Right kidney (tissue), 9 donors: Measurements from ENCODE around the gene SLC22A23.

ENCODE experiments used
- DNase-seq: peaks from one replicate; pipeline ENCODE4 v3.0.0-alpha.2; 2016
- long read RNA-seq, 8 donors: transcript quantifications; one replicate each; lab custom pipeline, GENCODE V29; 2026

SLC22A23 gene, protein sequence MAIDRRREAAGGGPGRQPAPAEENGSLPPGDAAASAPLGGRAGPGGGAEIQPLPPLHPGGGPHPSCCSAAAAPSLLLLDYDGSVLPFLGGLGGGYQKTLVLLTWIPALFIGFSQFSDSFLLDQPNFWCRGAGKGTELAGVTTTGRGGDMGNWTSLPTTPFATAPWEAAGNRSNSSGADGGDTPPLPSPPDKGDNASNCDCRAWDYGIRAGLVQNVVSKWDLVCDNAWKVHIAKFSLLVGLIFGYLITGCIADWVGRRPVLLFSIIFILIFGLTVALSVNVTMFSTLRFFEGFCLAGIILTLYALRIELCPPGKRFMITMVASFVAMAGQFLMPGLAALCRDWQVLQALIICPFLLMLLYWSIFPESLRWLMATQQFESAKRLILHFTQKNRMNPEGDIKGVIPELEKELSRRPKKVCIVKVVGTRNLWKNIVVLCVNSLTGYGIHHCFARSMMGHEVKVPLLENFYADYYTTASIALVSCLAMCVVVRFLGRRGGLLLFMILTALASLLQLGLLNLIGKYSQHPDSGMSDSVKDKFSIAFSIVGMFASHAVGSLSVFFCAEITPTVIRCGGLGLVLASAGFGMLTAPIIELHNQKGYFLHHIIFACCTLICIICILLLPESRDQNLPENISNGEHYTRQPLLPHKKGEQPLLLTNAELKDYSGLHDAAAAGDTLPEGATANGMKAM
- long read RNA-seq, donor 1 = 0 reads
- long read RNA-seq, donor 2, full-length matches to known transcripts = 2 of 2 reads
- long read RNA-seq, donor 2, partial matches to known transcripts = 0 of 2 reads
- long read RNA-seq, donor 2, other reads (novel, unspliced or antisense) = 0 of 2 reads
- long read RNA-seq, donor 3 = 0 reads
- long read RNA-seq, donor 4 = 0 reads
- long read RNA-seq, donor 5, full-length matches to known transcripts = 2 of 2 reads
- long read RNA-seq, donor 5, partial matches to known transcripts = 0 of 2 reads
- long read RNA-seq, donor 5, other reads (novel, unspliced or antisense) = 0 of 2 reads
- long read RNA-seq, donor 6, full-length matches to known transcripts = 2 of 2 reads
- long read RNA-seq, donor 6, partial matches to known transcripts = 0 of 2 reads
- long read RNA-seq, donor 6, other reads (novel, unspliced or antisense) = 0 of 2 reads
- long read RNA-seq, donor 7, full-length matches to known transcripts = 4 of 4 reads
- long read RNA-seq, donor 7, partial matches to known transcripts = 0 of 4 reads
- long read RNA-seq, donor 7, other reads (novel, unspliced or antisense) = 0 of 4 reads
- long read RNA-seq, donor 8, full-length matches to known transcripts = 2 of 2 reads
- long read RNA-seq, donor 8, partial matches to known transcripts = 0 of 2 reads
- long read RNA-seq, donor 8, other reads (novel, unspliced or antisense) = 0 of 2 reads

DNA sequence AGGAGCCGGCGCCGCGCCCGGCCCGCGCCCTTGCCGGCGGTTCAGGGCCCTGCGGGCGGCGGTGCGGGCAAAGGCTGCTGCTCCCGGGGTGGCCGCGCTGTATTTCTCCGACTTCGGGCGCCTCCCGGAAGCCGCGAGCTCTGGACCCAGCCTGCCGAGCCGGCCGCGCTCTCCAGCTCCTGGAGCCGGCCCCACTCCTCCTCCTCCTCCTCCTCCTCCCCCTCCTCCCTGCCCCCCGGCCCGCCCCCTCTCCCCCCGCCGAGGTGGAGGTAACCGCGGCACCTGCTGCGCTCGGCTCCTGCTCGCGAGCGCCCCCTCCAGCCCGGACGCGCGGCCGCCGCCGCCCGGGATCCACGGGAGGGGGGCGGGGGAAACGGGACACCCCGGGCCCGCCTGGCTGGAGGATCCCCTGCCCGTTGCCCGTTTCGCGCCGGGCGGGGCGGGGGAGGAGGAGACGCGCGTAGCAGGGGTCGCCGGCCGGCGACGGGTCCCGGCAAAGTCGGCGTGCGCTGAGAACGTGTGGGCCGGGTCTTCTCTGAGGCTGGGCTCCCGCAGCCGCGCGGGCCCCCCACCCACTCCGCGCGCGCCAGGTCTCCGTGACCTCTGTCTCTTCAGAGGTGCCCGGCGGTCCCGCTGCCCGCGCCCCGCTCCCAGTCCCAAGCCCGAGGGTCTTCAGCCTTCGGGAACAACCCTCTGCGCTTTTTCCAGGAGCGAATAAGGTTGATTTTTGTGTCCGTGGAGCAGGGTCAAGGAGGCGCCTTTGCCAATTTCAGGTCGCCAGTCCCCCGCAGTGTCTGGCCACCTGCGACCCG, at the start of gene SLC22A23:
Gene SLC22A23 (minus strand): TSS at position 153 of the 812 bp plus-strand sequence. CDS start 491 bp downstream, outside the sequence.
- DNase-seq = peak; percentile 83

DNA sequence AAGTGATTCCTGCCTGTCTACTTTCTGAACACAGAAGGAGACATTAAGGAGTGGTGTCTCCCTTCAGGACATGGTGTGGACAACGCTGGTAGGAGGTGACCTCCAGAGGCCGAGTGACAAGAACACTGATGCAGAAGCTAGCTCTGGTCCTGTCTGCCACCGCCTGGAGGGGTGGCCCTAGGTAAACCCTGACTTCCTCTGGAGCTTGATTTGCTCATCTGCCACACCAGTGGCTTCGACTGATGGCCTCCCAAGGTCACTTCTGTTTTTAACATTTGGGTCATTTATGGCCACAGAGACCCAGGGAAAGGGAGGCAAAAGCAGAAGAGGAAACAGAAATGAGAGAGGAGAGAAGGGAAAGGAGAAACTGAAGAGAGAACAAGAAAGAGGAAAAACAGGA, 49.4 kb upstream of the SLC22A23 start:
- no peak for DNase-seq

DNA sequence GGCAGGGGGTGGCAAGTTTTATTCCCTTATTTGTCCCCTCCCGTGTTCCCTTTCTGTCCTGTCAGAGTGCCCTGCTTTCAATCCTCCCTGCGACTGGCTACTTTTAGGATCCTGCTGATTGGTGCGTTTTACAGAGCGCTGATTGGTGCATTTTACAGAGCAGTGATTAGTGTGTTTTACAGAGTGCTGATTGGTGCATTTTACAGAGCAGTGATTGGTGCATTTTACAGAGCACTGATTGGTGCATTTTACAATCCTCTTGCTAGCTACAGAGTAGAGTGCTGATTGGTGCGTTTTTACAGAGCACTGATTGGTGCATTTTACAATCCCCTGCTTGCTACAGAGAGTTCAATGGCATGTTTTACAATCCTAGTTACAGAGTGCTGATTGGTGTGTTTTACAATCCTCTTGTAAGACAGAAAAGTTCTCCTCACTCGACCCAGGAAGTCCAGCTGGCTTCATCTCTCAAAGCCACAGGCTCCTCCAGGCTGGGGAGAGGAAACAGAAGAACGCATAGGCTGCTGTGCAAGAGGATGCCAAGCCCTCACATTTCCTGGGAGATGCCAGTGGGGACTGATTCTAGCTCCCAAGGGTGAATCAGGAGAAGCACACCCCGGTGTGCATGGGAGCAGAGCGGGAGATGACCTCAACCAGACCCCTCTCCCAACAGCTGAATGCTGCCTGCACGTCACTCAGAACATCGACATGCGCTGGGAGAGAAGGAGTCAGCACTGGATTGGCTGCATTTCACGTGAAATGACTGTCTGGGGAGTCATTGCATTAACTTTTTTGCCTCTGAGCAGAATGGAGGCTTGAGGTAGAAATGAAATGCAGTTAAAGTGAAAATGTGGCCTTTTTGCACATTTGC, 48.3 kb upstream of the SLC22A23 start:
- no peak for DNase-seq

DNA sequence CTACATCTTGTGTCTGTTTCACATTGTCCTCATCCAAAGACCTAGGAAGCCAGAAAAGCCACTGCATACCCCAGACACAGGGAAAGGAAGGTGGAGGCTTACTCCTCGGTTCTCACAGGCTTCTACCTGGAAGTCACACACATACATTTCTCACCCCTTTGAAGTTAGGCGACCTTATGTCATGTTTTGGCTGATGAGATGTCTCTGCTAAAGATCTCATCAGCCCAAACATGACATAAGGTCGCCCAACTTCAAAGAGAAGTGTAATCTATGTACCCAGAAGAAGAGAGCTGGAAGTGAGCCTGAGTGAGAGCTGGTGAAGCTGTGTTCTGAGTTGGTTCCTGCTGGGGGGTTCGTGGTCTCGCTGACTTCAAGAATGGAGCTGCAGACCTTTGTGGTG, 47.5 kb upstream of the SLC22A23 start:
- no peak for DNase-seq

DNA sequence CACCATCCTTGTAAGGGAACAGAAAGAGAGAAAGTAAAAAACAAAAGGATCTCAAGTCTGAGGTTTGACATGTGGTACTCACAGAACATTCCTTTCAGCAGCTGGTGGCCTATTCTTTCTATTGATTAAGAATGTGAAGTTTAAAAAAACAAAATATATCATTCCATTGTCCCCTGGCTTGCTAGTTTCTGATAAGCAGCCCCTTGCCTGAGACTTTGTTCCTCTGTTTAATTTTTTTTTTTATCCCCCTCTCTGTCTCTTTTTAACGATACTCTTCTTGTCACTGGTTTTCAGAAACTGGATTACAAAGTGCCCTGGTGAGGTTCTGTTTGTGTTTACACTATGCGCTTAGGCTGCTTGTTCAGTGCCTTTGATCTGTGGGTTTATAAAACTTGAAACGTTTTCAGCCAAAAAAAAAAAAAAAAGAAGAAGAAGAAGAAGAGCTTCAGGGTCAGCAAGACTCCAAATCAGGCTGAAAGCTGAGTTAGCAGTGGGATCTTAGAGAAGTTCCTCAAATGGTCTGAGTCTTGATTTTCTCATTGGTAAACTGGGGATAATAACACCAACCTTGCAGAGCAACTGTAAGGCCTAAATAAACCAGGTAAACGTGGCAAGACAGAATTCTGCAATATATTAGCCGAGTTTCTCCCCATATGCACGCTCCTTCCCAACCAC, 45.1 kb upstream of the SLC22A23 start:
- DNase-seq = no peak

DNA sequence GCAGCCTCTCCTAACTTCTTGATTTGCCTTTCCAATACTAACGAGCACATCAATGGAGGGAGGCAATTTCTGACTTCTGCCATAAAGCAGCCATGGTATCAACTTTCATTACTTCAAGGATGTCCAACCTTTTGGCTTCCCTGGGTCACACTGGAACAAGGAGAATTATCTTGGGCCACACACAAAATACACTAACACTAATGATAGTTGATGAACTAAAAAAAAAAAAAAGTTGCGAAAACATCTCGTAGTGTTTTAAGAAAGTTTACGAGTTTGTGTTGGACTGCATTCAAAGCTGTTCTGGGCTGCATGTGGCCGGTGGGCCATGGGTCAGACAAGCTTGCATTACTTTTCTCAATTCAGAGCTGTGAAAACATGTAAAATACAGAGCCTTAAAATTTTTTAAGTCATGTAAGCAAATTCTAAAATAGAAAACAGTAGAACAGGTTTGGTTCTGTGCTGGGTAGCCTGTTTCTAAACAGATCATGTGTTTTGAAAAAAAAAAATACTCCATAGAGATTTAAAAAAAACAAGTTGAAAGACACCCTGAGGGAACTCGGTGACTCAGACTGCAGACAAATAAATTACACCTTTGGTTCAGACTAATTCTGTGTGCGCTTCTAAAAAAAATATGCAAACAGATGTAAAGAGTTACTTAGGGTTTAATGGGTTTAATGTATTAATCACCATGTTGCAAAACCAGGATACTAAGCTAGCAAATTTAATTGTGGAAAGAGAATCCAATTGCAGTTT, 43.6 kb upstream of the SLC22A23 start:
- DNase-seq = peak; percentile 33

DNA sequence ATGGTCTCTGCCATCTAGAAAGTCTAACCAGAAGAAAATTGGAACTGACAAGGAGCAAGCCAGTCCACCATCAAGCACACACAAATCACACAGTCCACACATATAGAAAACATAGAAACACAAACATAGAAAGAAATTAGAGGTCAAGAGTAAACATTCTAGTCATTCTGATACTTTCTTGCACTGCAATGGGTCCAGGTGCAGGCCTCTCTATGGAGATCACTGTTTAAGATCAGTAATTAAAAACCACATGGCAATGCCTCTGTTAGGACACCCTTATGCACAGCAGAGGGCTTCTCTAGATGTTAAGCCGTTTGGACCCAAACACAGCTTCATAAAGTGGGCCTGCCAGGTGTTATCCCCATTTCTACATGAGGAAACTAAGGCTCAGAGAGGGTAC, 42.8 kb upstream of the SLC22A23 start:
- DNase-seq = no peak

DNA sequence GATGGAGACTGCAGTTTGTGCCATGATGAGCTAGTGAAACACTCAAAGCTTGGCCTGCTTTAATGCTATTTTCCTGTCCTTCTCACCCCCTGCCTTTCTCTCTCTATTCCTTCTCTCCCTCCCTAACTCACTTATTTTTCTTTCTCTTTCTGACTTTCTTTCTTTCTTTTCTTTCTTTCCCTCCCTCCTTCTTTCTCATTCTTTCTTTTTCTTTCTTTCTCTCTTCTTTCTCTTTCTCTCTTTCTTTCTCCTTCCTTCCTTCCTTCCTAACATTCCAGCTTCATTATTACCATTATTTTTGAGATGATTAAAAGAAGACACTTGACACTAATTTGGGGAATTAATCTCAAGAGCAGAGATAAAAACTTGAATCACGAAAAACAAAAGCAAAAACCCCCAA, 39.5 kb upstream of the SLC22A23 start:
- no peak for DNase-seq

DNA sequence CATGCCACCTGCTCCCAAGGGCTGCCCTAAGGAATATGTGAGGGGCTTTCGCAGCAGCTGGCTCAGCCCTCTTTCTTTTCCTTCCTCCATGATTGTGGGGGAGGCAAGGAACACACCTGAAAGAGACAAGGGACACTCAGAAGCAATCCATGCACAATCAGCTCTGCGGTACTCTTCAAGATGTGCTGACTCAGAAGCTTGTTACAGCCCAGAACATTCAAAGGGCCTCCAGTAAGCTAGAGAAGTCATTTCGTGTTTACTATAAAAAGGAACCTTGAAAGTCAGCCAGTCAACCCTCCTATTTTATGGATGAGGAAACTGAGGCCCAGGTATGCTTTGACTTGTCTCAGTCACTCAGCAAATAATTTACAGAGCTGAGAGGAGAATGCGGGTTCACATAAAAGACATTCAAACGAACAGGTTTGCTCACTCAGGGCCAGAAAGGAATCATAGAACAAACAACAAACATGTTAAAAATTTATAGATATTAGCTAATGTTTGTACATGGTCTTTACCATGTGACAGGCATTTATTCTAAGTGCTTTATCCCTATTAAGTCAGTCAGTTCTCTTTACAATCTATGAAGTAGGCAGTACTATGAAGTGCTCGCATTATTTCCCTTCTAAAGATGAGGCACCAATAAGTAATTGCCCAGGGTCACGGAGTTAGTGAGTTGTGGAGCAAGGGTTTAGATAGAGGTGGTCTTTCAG, 37.7 kb upstream of the SLC22A23 start:
- DNase-seq = no peak

DNA sequence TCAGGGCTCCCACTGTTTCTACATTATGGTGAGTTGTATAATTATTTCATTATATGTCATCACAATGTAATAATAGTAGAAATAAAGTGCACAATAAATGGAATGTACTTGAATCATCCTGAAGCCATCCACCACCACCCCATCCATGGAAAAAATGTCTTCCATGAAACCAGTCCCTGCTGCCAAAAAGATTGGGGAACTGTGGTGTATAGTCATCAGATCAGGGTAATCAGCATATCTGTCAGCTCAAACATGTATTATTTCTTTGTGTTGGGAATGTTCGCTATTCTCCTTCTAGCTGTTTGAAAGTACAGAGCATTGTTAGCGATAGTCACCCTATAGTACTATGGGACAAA, 33.8 kb upstream of the SLC22A23 start:
- DNase-seq = no peak

DNA sequence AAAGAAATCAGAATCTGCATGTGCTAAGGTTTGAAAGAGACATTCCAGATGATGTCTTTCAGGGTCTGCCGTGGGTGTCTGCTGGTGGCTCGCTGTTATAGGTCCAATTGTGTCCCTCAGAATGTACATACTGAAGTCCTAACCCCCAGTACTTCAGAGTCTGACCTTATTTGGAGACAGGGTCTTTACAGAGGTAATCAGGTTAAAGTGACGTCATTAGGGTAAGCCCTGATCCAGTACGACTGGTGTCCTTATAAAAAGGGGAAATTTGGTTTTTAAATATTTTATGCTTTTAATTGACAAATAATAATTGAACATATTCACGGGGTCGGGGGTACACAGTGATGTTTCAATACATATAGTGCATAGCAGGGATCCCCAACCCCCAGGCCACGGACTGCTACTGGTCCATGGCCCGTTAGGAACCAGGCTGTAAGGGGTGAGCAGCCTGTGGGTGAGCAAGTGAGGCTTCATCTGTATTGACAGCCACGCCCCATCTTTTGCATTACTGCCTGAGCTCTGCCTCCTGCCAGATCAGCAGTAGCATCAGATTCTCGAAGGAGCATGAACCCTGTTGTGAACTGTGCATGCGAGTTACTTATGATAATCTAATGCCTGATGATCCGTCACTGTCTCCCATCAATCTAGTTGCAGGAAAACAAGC, 33.2 kb upstream of the SLC22A23 start:
- DNase-seq = no peak

DNA sequence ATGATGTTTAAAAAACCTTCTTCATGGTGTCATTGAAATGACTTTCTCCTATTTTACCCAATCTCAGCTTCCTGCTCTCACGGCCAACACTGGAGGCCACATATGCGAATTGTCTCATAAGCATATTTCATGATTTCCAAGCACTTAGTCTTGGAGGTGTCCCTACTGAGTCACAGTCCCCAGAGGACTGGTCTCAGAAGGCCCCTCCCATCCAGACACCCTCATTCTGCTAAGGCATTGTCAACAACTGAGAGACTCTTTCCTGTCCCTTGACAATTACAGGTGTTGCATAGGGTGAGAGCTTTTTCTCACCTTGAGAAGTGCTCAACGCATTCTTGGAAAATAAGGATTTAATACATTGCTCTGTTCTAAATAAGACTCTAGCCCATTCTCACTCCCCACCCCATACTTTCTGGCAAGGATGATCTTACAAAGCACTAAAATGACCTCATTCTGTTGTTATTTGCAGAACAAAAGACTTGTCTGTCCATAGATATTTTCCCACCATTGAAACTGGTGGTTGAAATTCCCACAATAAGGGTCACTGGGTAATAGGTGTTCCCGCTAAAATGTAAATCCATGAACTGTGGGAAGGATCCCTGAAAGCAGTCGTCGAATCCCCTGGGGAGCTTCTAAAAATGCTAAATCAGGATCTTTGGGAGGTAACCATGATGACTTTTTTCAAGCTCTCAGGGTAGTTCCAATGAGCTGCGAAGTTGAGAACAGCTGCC, 32.3 kb upstream of the SLC22A23 start:
- DNase-seq = no peak

DNA sequence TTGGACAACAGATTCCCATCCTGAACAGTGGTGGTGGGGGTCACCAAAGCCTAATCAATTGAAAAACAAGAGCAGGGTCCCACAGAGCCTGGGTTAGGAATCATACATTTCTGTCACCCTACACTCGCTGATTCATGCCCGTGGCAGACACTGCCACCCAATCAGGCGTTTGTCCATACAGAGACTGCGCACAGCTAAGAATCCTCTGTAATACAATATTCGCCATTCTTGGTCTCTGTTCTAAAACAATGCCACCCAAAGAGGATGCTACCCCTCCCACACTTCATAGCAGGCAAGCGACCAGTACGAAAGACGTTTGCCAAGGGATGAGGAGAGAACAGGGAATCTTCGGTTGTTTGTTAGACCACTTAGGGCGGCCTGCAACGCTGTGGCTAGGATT, 28.1 kb upstream of the SLC22A23 start:
- no peak for DNase-seq

DNA sequence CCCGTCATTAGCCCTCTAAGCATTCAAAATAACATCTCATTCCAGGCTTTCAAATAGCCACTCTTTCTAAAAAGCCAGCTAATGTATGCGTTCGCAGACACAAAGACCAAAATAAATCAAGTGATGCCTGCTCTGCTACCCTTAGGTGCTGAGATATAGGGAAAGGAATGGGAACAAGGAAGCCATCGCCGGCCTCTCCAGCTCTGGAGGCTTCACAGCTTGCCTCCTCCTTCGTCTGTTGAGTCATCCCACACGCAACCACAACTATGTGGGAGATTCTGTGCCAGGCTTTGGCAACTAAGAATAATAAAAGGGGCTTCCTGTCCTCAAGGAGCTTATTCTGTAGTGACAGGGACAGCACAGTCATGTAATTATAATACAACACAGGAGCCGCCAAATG, 27.3 kb upstream of the SLC22A23 start:
- no peak for DNase-seq

DNA sequence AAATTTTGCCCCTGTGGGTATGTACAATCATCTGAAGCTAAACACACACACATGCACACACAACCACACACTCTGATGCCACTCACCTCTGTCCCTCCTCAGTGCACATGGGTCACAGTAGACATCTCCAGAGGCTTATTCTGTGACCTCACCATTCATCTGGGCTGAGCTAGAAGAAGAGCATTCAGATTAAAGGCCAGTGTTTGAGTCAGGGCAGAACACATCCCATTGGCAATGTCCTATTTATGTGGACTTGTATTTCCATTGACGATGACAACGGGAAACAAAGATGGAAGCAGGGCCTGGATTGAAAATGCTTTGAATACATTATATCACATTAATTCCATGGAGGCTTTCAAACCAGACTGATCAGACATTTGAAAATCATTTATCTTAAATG, 26.8 kb upstream of the SLC22A23 start:
- DNase-seq = no peak

DNA sequence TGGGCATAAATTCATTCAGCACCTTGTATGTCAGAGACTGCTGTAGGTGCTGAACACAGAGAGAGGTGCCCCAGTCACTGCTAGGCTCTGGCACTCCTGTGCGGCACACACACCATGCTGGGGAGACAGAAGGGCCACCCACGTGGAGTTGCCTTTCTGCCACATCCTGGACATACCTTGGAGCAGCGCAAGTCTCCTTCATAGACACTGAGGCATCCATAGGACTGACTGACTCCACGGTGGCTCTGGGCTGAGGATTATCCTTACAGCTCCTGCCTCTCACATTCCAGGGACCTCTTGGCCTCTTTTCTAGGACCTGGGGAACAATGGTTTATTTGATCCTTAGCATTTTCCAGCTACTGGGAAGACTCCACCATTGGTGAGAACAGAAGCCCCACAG, 26.0 kb upstream of the SLC22A23 start:
- no peak for DNase-seq

DNA sequence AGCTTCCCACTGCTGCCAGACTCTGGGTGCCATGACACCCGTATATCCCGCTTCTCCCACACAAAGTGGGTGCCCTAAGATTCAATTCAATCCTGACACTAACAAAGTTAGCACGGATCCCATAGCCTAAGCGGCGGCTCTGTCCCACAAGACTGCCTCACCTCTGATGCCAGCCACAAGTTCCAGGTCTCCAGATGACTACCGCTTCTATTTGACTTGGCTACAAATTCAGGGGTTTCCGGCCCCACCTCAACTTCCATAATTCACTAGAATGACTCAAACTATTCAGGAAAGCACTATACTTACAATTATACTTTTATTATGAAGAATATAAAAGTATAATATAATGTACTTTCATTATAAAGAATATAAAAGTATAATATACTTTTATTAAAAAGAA, 24.8 kb upstream of the SLC22A23 start:
- DNase-seq = no peak
